CD4-positive, alpha-beta T cell (primary cell): ENCODE data around the gene GRIN2B. TPM values are rescaled to one million over a fixed set of nuclear protein-coding genes. Genes with fewer than 3 reads are reported as not detected.

Source experiments
- ATAC-seq: fragments of 200-7000 bp; cut with Tn5 transposase; one replicate; pipeline ENCODE4 v1.10.0; 2022; ENCODE audit warnings: mild to moderate bottlenecking; ENCODE audit not compliant: poor library complexity
- CTCF ChIA-PET: fragments of 350-600 bp; sonication (Branson Sonifier 250); formaldehyde crosslinking; loops from one replicate; lab custom pipeline; 2021; ENCODE audit warnings: antibody characterized with exemption, inconsistent platforms; lab: Charles Lee
- POLR2A ChIA-PET: fragments of 350-600 bp; sonication (Branson Sonifier 250); formaldehyde crosslinking; loops from one replicate; lab custom pipeline; 2021; ENCODE audit warnings: antibody characterized with exemption, inconsistent platforms; lab: Charles Lee
- DNase-seq, 14 experiments: peaks; one replicate each; pipeline ENCODE4 v3.0.0-alpha.2; 2013 to 2020; ENCODE audit warnings: mixed read lengths in 2 of 14
- H3K27ac ChIP-seq, 2 donors: one replicate each; pipeline versions ENCODE4 v1.5.1 to v1.7.0; 2013; ENCODE audit warnings: low read length in 2 of 2, low read depth in 1 of 2, mild to moderate bottlenecking in 1 of 2
- H3K27me3 ChIP-seq, 2 experiments: 1 replicate in 1 of 2; 2 replicates in 1 of 2; pipeline versions ENCODE4 v1.6.1 to v1.7.0; 2013; ENCODE audit warnings: low read length in 2 of 2, control low read depth in 1 of 2, mild to moderate bottlenecking in 1 of 2, moderate library complexity in 1 of 2; ENCODE audit not compliant: insufficient read depth in 2 of 2, control insufficient read depth in 1 of 2
- H3K36me3 ChIP-seq: one replicate; pipeline ENCODE4 v1.6.1; 2013; ENCODE audit warnings: low read length, control low read depth; ENCODE audit not compliant: insufficient read depth
- H3K4me1 ChIP-seq: one replicate; pipeline ENCODE4 v1.6.1; 2013; ENCODE audit warnings: low read length, control low read depth; ENCODE audit not compliant: insufficient read depth
- H3K4me3 ChIP-seq: one replicate; pipeline ENCODE4 v1.5.1; 2013; ENCODE audit warnings: mild to moderate bottlenecking, low read length, moderate library complexity
- H3K9me3 ChIP-seq, 2 experiments: 1 replicate in 1 of 2; 2 replicates in 1 of 2; pipeline versions ENCODE4 v1.6.1 to v1.7.0; 2013; ENCODE audit warnings: low read length in 2 of 2, mild to moderate bottlenecking in 2 of 2, control low read depth in 1 of 2, moderate library complexity in 1 of 2; ENCODE audit not compliant: control insufficient read depth in 1 of 2, insufficient read depth in 1 of 2
- H3K27ac Mint-ChIP-seq: one replicate; pipeline ENCODE4 v1.8.0; 2020; ENCODE audit warnings: mixed read lengths
- H3K27me3 Mint-ChIP-seq: one replicate; pipeline ENCODE4 v1.8.0; 2021; ENCODE audit warnings: mixed read lengths
- H3K36me3 Mint-ChIP-seq: one replicate; pipeline ENCODE4 v1.8.0; 2021; ENCODE audit warnings: low read depth, mixed read lengths
- H3K4me1 Mint-ChIP-seq: one replicate; pipeline ENCODE4 v1.8.0; 2021; ENCODE audit warnings: low read depth, mixed read lengths
- H3K4me3 Mint-ChIP-seq: one replicate; pipeline ENCODE4 v1.8.0; 2020; ENCODE audit warnings: mild to moderate bottlenecking, mixed read lengths
- H3K9me3 Mint-ChIP-seq: one replicate; pipeline ENCODE4 v1.8.0; 2020; ENCODE audit warnings: mixed read lengths
- intact Hi-C, 2 experiments: fragments of 100-400 bp; cut with DNase I in 1 of 2; cut with micrococcal nuclease in 1 of 2; formaldehyde crosslinking; loops; one replicate each; pipeline versions ENCODE4 v1.15.1 to v1.9.0; 2023 to 2025; cut with DNase I, micrococcal nuclease
- total RNA-seq, 174 experiments: library from RNA in 2 of 174; stranded (reverse) in 2 of 174; gene quantifications; one replicate each; pipeline ENCODE4 v1.2.3 and lab custom pipeline; 2021 to 2026
- TF ChIP-seq, protein P1 (sequence below): fragments of 200-600 bp; IDR thresholded peaks from one replicate; pipeline ENCODE4 v1.8.0; 2022; ENCODE audit warnings: antibody characterized with exemption, mild to moderate bottlenecking

GRIN2B gene
- total RNA-seq, 2 experiments from 2014 or later = not detected

- Mint-ChIP-seq H3K27ac (no peak overlapping the region), H3K4me1 (no peaks in the 10 kb centered on the region), H3K27me3 (peaks cover 6% of the 10 kb centered on the region), H3K9me3 (no peaks in the 10 kb centered on the region), H3K4me3 (no peak overlapping the region), H3K36me3 (no peaks in the 10 kb centered on the region)
- no peak overlapping the region for H3K4me3 ChIP-seq
- no peaks in the 10 kb centered on the region for H3K9me3 ChIP-seq
- intact Hi-C loops = no loop called here
- POLR2A ChIA-PET = no interaction called here
- no peaks in the 10 kb centered on the region for H3K27me3 ChIP-seq
- TF ChIP-seq, protein P1, sequence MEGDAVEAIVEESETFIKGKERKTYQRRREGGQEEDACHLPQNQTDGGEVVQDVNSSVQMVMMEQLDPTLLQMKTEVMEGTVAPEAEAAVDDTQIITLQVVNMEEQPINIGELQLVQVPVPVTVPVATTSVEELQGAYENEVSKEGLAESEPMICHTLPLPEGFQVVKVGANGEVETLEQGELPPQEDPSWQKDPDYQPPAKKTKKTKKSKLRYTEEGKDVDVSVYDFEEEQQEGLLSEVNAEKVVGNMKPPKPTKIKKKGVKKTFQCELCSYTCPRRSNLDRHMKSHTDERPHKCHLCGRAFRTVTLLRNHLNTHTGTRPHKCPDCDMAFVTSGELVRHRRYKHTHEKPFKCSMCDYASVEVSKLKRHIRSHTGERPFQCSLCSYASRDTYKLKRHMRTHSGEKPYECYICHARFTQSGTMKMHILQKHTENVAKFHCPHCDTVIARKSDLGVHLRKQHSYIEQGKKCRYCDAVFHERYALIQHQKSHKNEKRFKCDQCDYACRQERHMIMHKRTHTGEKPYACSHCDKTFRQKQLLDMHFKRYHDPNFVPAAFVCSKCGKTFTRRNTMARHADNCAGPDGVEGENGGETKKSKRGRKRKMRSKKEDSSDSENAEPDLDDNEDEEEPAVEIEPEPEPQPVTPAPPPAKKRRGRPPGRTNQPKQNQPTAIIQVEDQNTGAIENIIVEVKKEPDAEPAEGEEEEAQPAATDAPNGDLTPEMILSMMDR = no peak
- CTCF ChIA-PET = no interaction called here
- H3K27ac ChIP-seq = no peak overlapping the region
- no peak for ATAC-seq
- H3K4me1 ChIP-seq = no peaks in the 10 kb centered on the region
- DNase-seq = no peak
- no peaks in the 10 kb centered on the region for H3K36me3 ChIP-seq
These were observed 29.3 kb downstream of the GRIN2B start for GRCh38 chr12:13952096-13952495.

DNA sequence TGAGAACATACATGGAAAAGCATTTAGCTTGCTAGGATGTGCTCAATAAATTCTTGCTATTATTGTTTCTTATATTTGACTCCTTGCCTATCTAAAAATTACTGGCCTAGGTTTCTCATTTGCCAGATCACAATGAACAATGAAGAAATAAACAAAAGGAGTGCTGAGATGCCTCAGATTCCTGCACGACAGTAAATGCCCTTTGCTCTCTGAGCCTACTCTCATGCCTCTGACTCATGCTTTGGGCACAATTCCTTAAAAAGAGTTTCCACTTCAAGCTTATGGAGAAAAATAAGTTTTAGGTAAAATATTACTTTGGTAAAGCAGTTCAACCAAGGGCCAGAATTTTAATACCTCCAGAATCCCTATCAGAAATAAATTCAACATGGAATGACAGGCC, 30.9 kb downstream of the GRIN2B start:
- H3K27ac Mint-ChIP-seq = no peak overlapping the region
- H3K4me3 Mint-ChIP-seq = no peak overlapping the region
- DNase-seq (no peak), ATAC-seq (no peak)
- no peak overlapping the region for H3K27ac ChIP-seq
- no peak overlapping the region for H3K4me3 ChIP-seq
- H3K36me3 ChIP-seq = no peaks in the 10 kb centered on the region
- H3K27me3 Mint-ChIP-seq = no peaks in the 10 kb centered on the region
- intact Hi-C loops = no loop called here
- H3K9me3 ChIP-seq = no peaks in the 10 kb centered on the region
- TF ChIP-seq, protein P1 = no peak
- ChIA-PET POLR2A (no interaction called here), CTCF (no interaction called here)
- no peaks in the 10 kb centered on the region for H3K27me3 ChIP-seq
- no peaks in the 10 kb centered on the region for H3K4me1 Mint-ChIP-seq
- no peaks in the 10 kb centered on the region for H3K4me1 ChIP-seq
- no peaks in the 10 kb centered on the region for H3K9me3 Mint-ChIP-seq
- no peaks in the 10 kb centered on the region for H3K36me3 Mint-ChIP-seq

DNA sequence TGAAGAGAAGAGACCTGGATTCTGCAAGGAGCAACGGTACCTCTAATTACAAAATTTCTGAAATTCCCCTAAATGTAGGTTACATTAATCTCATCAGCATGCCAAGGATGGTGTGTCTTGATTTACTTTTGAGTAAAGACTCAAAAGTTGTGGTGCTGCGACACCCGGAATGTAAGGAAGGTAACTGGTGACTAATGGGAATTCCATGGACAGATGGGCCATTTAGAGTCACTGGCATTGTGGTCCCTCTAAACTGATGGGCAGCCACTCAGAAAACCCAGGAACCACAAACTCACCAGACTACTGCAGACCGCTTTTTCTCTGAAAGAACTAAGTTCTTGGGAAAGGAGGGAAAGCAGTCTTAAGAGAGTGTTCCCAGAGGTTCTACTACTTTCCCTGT, 32.8 kb downstream of the GRIN2B start:
- no peaks in the 10 kb centered on the region for H3K36me3 Mint-ChIP-seq
- intact Hi-C loops = no loop called here
- POLR2A ChIA-PET = no interaction called here

More for the DNA sequence above, 32.8 kb downstream of the GRIN2B start:
- TF ChIP-seq, protein P1 = no peak
- H3K4me3 ChIP-seq = no peak overlapping the region
- Mint-ChIP-seq H3K27me3 (peaks cover 7% of the 10 kb centered on the region), H3K9me3 (no peaks in the 10 kb centered on the region), H3K4me3 (no peak overlapping the region), H3K27ac (no peak overlapping the region), H3K4me1 (no peaks in the 10 kb centered on the region)
- ATAC-seq = no peak
- H3K9me3 ChIP-seq = no peaks in the 10 kb centered on the region
- H3K27ac ChIP-seq = no peak overlapping the region
- no peaks in the 10 kb centered on the region for H3K27me3 ChIP-seq
- H3K36me3 ChIP-seq = no peaks in the 10 kb centered on the region
- no peak for DNase-seq
- no peaks in the 10 kb centered on the region for H3K4me1 ChIP-seq
- CTCF ChIA-PET = no interaction called here
